DMS 273 (cell line): ENCODE measurements around the gene CCNQ.

ENCODE experiments used
- DNase-seq: peaks from one replicate; lab custom pipeline; 2025; ENCODE audit not compliant: unreplicated experiment; lab: John Stamatoyannopoulos, UW

The CCNQ gene

GRCh38 chrX:153596981-153597750, 1.8 kb downstream of the CCNQ start:
- DNase-seq, result no peak

GRCh38 chrX:153595859-153596857, 2.8 kb downstream of the CCNQ start:
- no peak for DNase-seq

- no peak for DNase-seq
Measured at GRCh38 chrX:153595387-153595786, 3.6 kb downstream of the CCNQ start.

- no peak for DNase-seq
Measured at GRCh38 chrX:153593811-153594500, 5.0 kb downstream of the CCNQ start.

- peak; percentile 93 for DNase-seq
Measured at GRCh38 chrX:153592966-153593688, 5.8 kb downstream of the CCNQ start.

GRCh38 chrX:153592091-153592833, 6.7 kb downstream of the CCNQ start:
- no peak for DNase-seq

- peak; percentile 58 for DNase-seq
Measured at GRCh38 chrX:153590961-153591956, 7.7 kb downstream of the CCNQ start.

GRCh38 chrX:153588782-153589446, 10.0 kb downstream of the CCNQ start:
- no peak for DNase-seq

- no peak for DNase-seq
Measured at GRCh38 chrX:153588021-153588781, 10.7 kb downstream of the CCNQ start.

- no peak for DNase-seq
Measured at GRCh38 chrX:153587342-153587741, 11.6 kb downstream of the CCNQ start.

GRCh38 chrX:153585827-153586226, 13.1 kb downstream of the CCNQ start:
- DNase-seq, result no peak

- DNase-seq, result no peak
Measured at GRCh38 chrX:153583433-153583832, 15.5 kb downstream of the CCNQ start.

- peak; percentile 86 for DNase-seq
Measured at GRCh38 chrX:153582896-153583295, 16.0 kb downstream of the CCNQ start.

- peak; percentile 65 for DNase-seq
Measured at GRCh38 chrX:153580700-153581386, 18.1 kb downstream of the CCNQ start.

- DNase-seq, result no peak
Measured at GRCh38 chrX:153578889-153579288, 20.1 kb downstream of the CCNQ start.

- no peak for DNase-seq
Measured at GRCh38 chrX:153578200-153578835, 20.6 kb downstream of the CCNQ start.
